Psoas muscle (tissue), 8 donors: Measurements from ENCODE around the gene ARSK. TPM values are rescaled to one million over a fixed set of nuclear protein-coding genes. Genes with fewer than 3 reads are reported as not detected.

ENCODE experiments used
- ATAC-seq, 4 donors: fragments of 200-7000 bp; cut with Tn5 transposase; one replicate each; pipeline ENCODE4 v1.9.1; 2020; ENCODE audit warnings: moderate library complexity in 3 of 4, mild to moderate bottlenecking in 2 of 4
- DNase-seq, 2 donors: peaks; one replicate each; pipeline ENCODE4 v3.0.0-alpha.2; 2020
- H3K27ac ChIP-seq: fragments of 200-600 bp; one replicate; pipeline ENCODE4 v1.8.0; 2022
- H3K27me3 ChIP-seq, 3 donors: fragments of 200-600 bp in 1 of 3; one replicate each; pipeline versions ENCODE4 v1.6.1 to v1.8.0; 2013 to 2022; ENCODE audit warnings: low read length in 2 of 3, mild to moderate bottlenecking in 2 of 3, moderate library complexity in 1 of 3; ENCODE audit not compliant: insufficient read depth in 3 of 3
- H3K36me3 ChIP-seq, 2 donors: fragments of 200-600 bp in 1 of 2; one replicate each; pipeline versions ENCODE4 v1.6.1 to v1.8.0; 2013 to 2022; ENCODE audit warnings: low read depth in 1 of 2, mild to moderate bottlenecking in 1 of 2, moderate library complexity in 1 of 2; ENCODE audit not compliant: insufficient read depth in 1 of 2
- H3K4me1 ChIP-seq: fragments of 200-600 bp; one replicate; pipeline ENCODE4 v1.8.0; 2022
- H3K4me3 ChIP-seq: fragments of 200-600 bp; one replicate; pipeline ENCODE4 v1.8.0; 2022; ENCODE audit warnings: mild to moderate bottlenecking
- H3K9me3 ChIP-seq: fragments of 200-600 bp; one replicate; pipeline ENCODE4 v1.8.0; 2022
- CTCF ChIP-seq: fragments of 200-600 bp; IDR thresholded peaks from one replicate; pipeline ENCODE4 v1.8.0; 2022; ENCODE audit warnings: antibody characterized with exemption
- WGBS, 3 donors: extraction: QIAGEN DNeasy Blood & Tissue Kit; methylation state at CpG; one replicate each; pipeline versions ENCODE4 v1.1.6 to v1.1.7; 2013; 5-methylcytosine and 5-hydroxymethylcytosine counted together
- intact Hi-C, 2 donors: fragments of 100-400 bp; cut with DNase I; formaldehyde crosslinking; loops; one replicate each; pipeline versions ENCODE4 v1.11.0 to v1.14.2; 2022
- polyA plus RNA-seq, 3 donors: library from polyadenylated mRNA; stranded (reverse); fragments of 200-250 nt; gene quantifications; one replicate each; pipeline ENCODE4 v1.2.3, GENCODE V29; 2013
- total RNA-seq, 4 donors: library from RNA; stranded (reverse); fragmentation: NEBNext Ultra II Directional in 2 of 4; extraction: Animal tissue kit (Norgen Biotek cat#: 25700) in 2 of 4; gene quantifications; one replicate each; pipeline versions ENCODE4 v1.2.1 to v1.2.4, GENCODE V29; 2021 to 2023
- donor health status: healthy with polysubstance abuse.
- donor health status: DM: no; HTN: no; CAD: no; lungs with moderate emphysema.
- donor health status: Bipolar disorder and iron deficiency.
- donor health status: healthy.
- donor health status: DM: yes; HTN: yes; CAD: no.
- donor health status: DM: no; HTN: no; CAD: no.
- donor health status: DM: no; HTN: no; CAD: no.
- donor health status: DM: yes; HTN: yes; CAD: no.

ARSK gene
- total and polyA plus RNA-seq, 7 donors, result 1.6 to 8.5 (median 2.0) TPM

- Histone ChIP-seq H3K4me1 (peaks cover 12% of the 10 kb centered on the region), H3K27ac (no peak within 1 kb of the TSS), H3K36me3 (no peaks in the 10 kb centered on the region), H3K27me3 (no peaks in the 10 kb centered on the region), H3K9me3 (no peaks in the 10 kb centered on the region), H3K4me3 (peak within 1 kb of the TSS; percentile 72)
- intact Hi-C loops, result no loop called here
- WGBS, 3 donors, result 0 to 2% (median 1%) methylated on average over 53 to 85 of the region's 85 CpGs
- peak; percentile 70 to 85 for DNase-seq
- ATAC-seq, result peak; percentile 67 to 84 (median 82)
- peak; percentile 4 for TF ChIP-seq CTCF
Observed at GRCh38 chr5:95620030-95620869, 65.3 kb downstream of the ARSK start, which contains the start of gene GPR150. Gene GPR150 (plus strand): TSS chr5:95620087. CDS start chr5:95620276, 189 bp downstream.

GRCh38 chr5:95620870-95621838 is 66.3 kb downstream of the ARSK start:
- peak; percentile 63 to 77 (median 66) for ATAC-seq
- Histone ChIP-seq H3K36me3 (no peaks in the 10 kb centered on the region), H3K27ac (no peak overlapping the region), H3K9me3 (no peaks in the 10 kb centered on the region), H3K4me3 (peak overlapping the region; percentile 72), H3K4me1 (peaks cover 12% of the 10 kb centered on the region), H3K27me3 (no peaks in the 10 kb centered on the region)
- 3 to 5% (median 4%) methylated on average over 65 to 92 of the region's 92 CpGs for WGBS, 3 donors
- peak; percentile 1 for TF ChIP-seq CTCF
- DNase-seq, result peak; percentile 32 to 64
- intact Hi-C loops, result no loop called here

- H3K27me3 ChIP-seq, result no peaks in the 10 kb centered on the region
- H3K4me1 ChIP-seq, result peaks cover 12% of the 10 kb centered on the region
- intact Hi-C loops, result no loop called here
- H3K9me3 ChIP-seq, result no peaks in the 10 kb centered on the region
- H3K4me3 ChIP-seq, result peak overlapping the region; percentile 72
- H3K36me3 ChIP-seq, result no peaks in the 10 kb centered on the region
- WGBS, 3 donors, result 65 to 75% (median 74%) methylated on average over 8 of the region's 8 CpGs
- ATAC-seq (no peak), DNase-seq (no peak)
- no peak overlapping the region for H3K27ac ChIP-seq
- TF ChIP-seq CTCF, result no peak
Observed at GRCh38 chr5:95621839-95622629, 67.1 kb downstream of the ARSK start.

- 93 to 97% (median 95%) methylated on average over 5 of the region's 5 CpGs for WGBS, 3 donors
- DNase-seq (no peak), ATAC-seq (no peak)
- Histone ChIP-seq H3K27me3 (no peaks in the 10 kb centered on the region), H3K4me3 (no peak overlapping the region), H3K36me3 (no peaks in the 10 kb centered on the region), H3K4me1 (peaks cover 12% of the 10 kb centered on the region), H3K27ac (no peak overlapping the region), H3K9me3 (no peaks in the 10 kb centered on the region)
- intact Hi-C loops, result no loop called here
- no peak for TF ChIP-seq CTCF
Observed at GRCh38 chr5:95623706-95624105, 68.8 kb downstream of the ARSK start.
